ELF-1 (cell line): ENCODE results near the gene MLX.
A peak's percentile ranks its signal among the peaks of the same experiment; 100 is the strongest.

Experiments
- DNase-seq: peaks from one replicate; pipeline ENCODE4 v3.0.0-alpha.2; 2016; ENCODE audit warnings: low read depth, low spot score

MLX gene

DNA sequence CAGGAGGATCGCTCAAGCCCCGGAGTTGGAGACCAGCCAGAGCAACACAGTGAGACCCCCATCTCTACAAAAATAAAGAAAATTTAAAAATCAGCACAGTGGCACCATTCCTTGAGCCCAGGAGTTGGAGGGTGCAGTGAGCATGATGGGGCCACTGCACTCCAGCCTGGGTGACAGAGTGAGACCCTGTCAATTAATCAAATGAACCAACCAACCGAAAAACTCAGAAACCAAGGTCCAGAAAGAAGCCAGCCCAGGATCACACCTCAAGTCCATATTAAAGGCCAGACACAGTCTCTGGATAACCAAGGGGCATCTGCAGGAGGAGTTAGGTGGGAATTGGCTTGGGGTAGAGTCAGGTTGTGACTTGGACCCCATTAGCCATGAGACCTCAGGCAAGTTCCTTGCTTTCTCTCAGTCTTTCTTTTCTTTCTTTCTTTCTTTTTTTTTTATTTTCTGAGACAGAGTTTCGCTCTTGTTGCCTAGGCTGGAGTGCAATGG, 11.7 kb upstream of the MLX start:
- no peak for DNase-seq

DNA sequence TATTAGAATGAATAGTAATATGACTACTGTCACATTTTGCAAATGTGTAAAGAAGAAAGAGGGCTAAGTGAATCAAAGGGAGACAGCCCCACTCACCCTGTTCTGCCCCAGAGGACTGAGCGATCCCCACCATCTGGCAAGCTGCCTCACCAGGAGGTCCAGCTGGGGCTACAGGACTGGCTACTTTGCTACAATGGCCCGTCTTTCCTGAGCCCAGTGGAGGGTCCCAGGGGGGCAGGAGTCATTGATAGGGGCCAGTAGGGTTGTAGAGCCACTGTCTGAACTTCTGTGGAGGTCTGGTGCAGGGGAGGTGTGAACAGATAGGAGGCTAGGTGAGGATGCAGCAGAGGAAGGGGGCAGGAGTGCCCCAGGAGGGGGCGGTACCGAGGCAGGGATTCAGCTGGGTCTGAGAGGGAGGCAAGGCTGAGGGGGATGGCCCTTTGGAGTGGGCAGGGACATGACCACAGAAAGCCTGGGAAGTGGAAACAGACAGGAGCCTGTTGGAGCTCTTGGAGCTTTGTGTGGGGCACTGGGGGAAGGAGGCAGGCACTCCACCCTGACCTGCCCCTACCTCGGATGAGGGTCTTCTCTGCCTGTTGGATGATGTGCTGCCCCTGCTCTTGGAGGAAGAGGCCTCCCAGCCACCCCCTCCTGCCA, 10.8 kb upstream of the MLX start:
- DNase-seq: peak; percentile 86

DNA sequence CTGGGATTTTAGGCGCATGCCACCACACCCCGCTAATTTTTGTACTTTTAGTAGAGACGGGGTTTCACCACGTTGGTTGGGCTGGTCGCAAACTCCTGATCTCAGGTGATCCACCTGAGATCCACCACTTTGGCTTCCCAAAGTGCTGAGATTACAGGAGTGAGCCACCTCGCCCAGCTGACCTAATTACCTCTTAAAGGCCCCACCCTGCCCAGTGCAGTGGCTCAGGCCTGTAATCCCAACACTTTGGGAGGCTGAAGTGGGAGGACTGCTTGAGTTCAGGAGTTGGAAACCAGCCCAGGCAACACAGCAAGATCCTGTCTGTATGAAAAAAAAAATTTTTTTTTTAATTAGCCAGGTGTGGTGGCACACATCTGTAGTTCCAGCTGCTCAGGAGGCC, 7.8 kb upstream of the MLX start:
- no peak for DNase-seq

DNA sequence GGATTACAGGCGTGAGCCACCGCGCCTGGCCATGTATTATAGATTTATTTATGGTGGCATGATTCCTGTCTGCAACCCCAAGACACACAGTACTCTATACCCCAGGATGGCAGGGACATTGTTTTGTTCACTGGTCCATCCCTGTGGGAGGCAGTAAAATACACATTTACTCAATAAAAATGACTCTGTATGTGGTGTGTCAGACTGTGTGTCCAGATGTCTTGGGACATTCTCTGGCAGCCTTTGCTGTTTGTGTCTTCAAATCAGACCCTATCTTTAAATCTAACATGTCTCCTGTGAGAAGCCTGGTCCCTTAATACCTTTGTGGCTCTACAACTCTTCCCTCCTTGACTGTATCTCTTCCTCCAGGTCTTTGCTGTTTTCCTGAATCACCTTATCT, 6.7 kb upstream of the MLX start:
- DNase-seq: no peak

DNA sequence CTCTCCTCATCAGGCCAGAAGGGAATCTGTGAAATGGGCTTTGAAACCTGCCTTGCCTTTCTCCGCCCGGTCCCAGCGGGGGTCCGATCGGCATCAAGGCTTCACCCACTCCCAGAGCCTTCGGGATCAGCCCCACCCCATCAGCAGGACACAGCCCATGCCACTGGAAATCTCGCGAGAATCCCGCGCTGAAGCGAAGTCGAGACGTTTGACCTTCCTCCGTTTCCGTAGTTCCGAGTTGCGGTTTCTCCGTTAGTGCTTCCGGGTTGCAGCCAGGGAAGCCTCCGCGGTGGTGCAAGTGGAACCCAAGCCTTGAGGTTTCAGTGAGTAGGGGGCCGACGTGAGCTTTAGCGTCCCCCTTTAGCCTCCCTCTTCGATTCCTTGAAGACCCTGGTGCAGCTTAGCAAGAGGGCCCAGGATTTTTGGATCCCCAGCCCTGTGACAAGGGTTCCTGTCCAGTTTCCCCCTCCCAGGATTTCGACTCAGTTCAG, 5.0 kb upstream of the MLX start, which contains the start of gene COASY:
Gene COASY, plus strand, starts transcription at position 252 of the 491 bp plus-strand sequence. CDS start 475 bp downstream, outside the sequence.
- peak; percentile 96 for DNase-seq

DNA sequence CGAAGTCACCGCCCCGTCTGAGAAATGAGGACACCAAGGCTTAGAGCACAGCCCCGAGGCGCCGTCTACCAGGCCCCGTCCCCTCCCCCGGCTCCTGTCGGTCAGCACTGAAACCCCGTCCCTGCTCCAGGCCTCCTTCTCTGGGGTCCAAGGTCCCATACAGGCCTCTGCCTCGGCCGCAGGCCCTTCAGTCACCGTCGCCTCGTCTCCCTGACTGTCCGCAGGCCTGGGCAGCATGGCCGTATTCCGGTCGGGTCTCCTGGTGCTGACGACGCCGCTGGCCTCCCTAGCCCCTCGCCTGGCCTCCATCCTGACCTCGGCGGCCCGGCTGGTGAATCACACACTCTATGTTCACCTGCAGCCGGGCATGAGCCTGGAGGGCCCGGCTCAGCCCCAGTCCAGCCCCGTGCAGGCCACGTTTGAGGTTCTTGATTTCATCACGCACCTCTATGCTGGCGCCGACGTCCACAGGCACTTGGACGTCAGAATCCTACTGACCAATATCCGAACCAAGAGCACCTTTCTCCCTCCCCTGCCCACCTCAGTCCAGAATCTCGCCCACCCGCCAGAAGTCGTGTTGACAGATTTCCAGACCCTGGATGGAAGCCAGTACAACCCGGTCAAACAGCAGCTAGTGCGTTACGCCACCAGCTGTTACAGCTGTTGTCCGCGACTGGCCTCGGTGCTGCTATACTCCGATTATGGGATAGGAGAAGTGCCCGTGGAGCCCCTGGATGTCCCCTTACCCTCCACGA, 4.3 kb upstream of the MLX start:
- DNase-seq: no peak

DNA sequence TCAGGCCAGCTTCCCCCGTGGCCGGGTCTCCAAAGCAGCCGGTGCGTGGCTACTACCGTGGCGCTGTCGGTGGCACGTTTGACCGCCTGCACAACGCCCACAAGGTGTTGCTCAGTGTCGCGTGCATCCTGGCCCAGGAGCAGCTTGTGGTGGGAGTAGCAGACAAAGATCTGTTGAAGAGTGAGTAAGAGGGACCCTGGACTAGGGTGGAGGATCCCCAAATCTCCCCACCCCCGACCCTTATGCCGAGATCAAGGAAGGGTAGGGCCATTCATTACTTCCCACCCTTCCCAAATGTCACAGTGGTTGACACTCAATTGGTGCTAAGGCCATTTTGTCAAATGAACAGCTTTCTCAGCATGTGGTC, 3.8 kb upstream of the MLX start:
- DNase-seq: no peak

DNA sequence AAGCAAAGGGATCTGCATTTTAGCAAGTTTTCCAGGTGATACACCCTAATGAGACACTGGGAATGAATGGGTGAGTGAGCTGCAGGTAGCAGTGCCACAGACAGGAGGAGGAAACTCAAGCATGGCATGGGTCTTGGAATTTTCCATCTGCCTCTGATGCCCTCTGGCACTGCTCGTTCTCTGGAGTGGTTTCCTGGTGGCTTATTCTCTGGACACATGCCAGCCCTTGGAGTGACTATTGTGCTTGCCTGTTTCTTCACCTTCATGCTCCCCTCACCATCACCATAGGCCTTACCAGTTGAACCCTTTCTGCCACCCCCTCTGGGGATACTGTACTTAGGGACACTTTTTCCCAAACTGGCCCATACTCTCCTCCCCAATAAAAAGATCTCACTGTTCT, 3.4 kb upstream of the MLX start:
- no peak for DNase-seq

DNA sequence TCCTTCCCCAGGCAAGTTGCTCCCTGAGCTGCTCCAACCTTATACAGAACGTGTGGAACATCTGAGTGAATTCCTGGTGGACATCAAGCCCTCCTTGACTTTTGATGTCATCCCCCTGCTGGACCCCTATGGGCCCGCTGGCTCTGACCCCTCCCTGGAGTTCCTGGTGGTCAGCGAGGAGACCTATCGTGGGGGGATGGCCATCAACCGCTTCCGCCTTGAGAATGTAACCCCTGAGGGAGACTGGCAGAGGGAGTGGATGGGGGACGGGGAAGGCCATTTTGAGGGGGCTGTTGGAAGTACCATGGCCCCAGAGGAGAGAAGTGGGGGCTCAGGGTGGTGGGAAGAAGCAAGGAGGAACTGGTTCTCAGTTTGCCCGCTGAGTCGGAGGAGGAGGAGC, 3.0 kb upstream of the MLX start:
- no peak for DNase-seq

DNA sequence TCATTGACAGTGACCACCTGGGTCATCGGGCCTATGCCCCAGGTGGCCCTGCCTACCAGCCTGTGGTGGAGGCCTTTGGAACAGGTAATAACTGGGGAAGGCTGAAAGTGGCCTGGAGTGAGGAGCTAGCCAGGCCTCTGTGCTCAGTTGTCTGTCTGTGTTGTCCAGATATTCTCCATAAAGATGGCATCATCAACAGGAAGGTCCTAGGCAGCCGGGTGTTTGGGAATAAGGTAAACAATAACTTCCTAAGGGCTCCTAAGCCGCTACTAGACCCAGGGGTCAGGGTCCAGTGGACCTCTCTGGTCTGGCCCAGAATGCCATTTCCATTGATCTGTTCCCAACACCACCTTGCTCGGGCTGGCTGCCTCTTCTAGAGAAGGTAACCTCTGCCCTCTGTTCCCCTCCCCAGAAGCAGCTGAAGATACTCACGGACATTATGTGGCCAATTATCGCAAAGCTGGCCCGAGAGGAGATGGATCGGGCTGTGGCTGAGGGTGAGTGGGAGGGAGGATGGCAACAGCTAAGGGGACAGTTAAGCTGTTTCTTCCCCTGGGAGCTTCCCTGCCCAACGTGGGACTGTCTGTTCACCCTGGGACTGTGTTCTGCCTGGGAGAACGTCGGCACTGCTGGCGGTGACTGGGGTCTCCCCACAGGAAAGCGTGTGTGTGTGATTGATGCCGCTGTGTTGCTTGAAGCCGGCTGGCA, 1.9 kb upstream of the MLX start:
- DNase-seq: no peak

DNA sequence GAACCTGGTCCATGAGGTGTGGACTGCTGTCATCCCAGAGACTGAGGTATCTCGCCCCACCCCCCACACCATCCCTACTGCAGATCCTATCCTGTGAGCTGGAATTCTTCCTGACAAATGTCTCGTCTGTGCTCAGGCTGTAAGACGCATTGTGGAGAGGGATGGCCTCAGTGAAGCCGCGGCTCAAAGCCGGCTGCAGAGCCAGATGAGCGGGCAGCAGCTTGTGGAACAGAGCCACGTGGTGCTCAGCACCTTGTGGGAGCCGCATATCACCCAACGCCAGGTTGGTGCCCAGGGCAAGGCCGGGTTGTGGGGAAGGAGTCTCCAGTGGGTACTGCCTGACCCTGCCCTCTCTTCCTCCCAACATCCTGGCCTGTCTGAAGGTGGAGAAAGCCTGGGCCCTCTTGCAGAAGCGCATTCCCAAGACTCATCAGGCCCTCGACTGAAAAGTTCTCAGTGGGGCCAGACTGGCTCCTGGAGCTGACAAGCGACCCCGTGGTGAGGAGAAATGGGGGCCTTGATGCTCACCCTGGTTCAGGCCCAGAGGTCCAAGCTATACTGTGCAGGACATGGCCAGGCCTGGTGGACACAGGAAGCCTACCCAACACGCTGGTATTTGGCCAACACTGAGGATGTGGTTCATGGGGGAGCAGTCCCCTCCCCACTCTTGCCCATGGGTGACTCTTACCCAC, 1.2 kb upstream of the MLX start:
- no peak for DNase-seq

DNA sequence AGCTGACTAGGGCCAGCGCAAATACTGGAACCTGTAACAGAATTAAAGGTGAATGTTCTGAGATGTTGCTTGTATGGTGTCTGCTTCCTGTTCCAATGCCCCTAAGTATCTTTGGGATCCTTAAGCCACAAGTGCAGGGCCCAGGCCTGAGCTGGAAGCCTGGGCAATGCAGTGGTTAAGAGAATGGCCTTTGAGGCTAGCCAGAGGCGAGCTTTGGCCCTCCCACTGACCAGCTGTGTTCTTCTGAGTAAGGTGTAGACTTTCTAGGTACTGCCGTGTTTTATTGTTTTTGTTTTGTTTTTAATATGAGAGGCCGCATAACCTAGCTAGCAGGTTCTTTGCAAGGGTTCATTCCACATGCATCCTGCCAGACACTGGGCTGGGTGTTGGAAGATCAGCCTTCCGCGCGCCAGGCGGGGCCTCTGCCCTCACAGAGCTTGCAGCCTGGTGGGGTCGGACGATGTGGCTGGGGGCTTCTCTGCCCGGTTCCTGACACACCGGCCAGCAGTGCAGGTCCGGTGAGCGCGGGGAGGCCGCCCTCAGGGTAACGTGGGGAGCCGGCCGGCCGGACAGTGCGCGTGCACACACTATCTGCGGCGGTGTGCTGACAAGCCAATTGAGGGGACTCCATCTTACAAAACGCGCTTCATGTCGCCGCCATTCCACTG, 551 bp upstream of the MLX start:
- DNase-seq: no peak

DNA sequence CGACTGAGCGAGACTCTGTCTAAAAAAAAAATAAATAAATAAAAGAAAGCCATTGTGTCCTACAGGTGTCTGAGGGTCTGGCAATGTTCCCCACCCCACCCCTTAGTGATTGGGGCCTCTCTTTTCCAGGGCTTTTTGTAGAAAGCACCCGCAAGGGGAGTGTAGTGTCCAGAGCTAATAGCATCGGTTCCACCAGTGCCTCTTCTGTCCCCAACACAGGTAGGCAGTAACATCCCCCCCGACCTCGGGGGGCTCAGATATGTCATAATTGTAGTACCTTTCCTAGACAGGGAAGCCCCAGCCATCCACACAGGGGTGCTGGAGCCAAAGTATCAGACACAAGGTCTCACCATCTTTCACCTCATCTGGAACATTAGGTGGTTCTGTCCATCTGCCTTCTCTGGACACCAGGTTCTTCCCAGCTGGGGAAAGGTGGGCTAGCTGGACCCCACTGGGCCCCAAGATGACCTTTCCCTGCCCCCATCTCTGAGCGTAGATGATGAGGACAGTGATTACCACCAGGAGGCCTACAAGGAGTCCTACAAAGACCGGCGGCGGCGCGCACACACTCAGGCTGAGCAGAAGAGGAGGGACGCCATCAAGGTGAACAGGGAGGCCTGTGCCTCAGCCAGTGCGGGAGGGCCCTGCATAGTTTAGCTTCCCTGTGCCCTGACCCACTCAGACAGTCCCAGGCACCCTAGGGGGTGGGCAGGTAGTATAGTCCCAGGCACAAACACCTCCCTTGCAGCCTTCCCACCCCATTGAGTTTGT, 1.6 kb downstream of the MLX start:
- no peak for DNase-seq

DNA sequence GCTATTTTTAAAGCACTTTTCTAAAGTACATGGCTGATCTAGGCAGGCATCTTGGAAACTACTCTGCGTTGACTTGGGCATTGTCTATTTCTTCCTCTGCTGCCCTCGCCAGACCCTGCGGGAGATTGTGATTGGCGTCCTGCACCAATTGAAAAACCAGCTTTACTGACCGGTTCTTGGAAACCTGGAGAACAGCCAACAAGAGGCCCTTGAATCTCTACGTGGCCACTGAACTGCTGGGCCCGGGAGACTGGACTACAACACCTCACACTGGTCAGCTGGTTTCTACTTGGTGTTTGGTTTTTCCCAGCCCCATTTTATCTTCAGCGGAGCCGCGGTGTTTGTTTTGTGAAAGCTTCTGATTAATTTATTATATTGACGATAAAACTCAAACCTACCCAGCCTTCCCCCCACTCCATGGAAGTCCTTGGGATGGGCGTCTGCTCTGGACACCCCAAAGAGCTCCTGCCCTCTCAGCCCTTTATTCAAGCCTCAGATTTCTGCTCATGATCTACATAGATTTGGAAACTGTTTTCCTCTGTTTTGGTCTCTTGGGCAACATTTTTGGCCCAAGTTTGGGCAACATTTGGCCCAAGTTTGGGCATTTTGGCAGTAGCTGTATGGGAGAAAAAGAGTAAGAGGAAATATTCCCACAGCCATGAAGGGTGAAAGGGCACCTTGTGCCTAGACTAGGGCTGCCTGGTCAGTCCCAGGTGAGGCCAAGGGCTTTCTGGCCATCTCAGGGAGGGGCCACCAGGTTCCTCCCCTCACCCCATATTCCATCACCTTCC, 4.7 kb downstream of the MLX start:
- no peak for DNase-seq

DNA sequence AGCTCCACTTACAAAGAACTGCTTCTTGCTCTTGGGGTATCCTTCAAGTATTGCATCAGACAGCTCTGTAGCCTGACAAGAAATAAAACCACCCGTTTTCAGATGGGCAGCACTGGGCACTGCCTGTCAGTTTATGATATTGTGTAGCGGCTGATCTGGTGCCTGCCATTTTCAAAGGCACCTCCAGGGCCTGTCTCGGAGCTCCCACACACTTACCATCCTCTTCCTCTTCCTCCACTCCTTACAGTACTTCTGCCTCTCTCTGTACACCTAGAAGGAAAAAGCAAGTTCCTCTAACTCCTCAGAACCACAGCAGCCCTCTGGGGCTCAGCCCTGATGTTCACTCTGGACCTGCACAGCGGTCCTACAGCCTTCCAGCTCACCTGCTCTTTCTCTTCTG, 6.2 kb downstream of the MLX start:
- no peak for DNase-seq

DNA sequence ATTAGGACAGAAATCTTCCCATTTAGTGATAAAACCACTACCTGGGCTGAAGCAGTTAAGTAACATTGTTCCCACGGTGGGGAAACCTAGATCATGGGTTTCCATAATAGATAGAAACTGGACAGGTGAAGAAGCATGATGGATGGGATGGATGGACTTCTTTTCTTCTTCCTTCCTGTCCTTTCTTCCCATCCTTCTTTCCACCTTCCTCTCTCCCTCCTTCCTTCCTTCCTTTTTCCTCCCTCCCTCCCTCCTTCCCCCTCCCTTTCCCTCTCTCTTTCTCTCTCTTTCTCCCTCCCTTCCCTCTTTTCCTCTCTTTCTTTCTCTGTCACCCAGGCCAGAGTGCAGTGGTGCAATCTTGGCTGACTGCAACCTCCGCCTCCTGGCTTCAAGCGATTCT, 7.6 kb downstream of the MLX start:
- no peak for DNase-seq

DNA sequence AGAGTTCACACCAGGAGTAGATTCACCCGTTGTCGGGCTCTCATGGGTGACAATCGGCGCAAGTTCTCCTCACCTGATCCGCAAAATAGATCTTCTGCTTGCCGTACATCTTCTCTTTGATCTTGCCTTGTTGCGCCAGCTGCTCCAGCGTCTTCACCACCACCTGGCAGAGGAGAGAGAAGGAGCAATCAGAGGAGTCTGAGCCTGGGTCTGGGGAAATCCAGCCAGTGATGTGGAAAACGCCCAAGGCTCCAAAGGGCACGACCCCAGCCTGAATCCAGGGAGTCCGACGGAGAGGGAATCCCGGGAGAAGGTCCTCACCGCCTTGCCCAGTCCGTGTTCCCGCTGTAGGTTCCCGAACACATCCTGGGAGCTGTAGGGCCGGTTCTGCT, 10.2 kb downstream of the MLX start:
- DNase-seq: no peak

DNA sequence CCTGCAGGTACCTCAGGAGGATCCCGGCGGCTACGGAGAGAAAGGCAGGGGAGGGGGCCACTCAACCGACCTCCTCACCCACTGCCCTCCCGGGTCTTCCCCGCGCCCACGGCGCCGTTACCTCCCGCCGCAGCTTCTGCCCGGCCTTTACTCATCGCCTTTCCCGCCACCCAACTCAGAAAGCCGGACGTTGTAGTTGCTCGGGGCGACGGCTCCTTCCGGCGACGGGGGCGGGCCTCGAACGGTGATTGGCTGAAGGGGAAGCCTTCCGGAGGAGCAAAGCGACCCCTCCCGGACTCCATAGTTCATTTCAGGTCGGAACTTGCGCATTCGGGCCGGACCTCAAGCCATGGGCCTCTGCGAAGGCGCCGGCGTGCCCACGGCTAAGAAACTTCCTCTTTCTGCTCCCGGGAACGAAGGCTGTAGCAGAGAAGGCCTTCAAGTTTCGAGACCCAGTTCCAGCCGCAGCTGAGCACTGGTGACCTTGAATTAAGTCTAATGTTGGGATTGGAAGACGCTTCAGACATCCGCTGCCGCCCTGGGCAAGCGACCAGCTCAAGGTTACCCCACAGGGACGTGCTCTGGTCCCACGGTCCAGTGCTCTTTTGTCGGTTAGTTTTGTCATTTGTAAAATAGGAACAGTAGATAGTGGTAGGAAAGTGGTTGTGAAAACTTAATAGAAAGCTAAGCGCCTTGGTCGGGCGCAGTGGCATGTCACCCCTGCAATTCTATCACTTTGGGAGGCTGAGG, 10.8 kb downstream of the MLX start, which contains the start of gene PSMC3IP:
Gene PSMC3IP, minus strand, starts transcription at position 198 of the 750 bp plus-strand sequence. Its CDS starts 43 bp downstream, at position 155.
- DNase-seq: peak; percentile 97
